ENCODE results near the gene GRB10. TPM values are rescaled to one million over a fixed set of nuclear protein-coding genes. Genes with fewer than 3 reads are reported as not detected.

Gene GRB10
- total and polyA plus RNA-seq, 9 donors, result 10.0 to 93.3 (median 27.8) TPM

- no peak overlapping the region for H3K4me3 ChIP-seq
- no peak overlapping the region for H3K27ac ChIP-seq
- H3K36me3 ChIP-seq, result no peaks in the 10 kb centered on the region
- no peaks in the 10 kb centered on the region for H3K9me3 ChIP-seq
- intact Hi-C loops (cut with DNase I), result no loop called here
- no peaks in the 10 kb centered on the region for H3K27me3 ChIP-seq
- no peak for DNase-seq
- TF ChIP-seq POLR2A (IDR thresholded peaks at IDR 0.05), result no peak
- TF ChIP-seq EP300 (IDR thresholded peaks at IDR 0.05), result no peak
- peaks cover 10% of the 10 kb centered on the region for H3K4me1 ChIP-seq (ENCODE audit: insufficient read depth)
- 50 to 56% (median 55%) methylated on average over 5 of the region's 5 CpGs for WGBS, 3 donors
Measured at GRCh38 chr7:50713123-50713965, 69.4 kb downstream of the GRB10 start.

GRCh38 chr7:50712252-50713122, 70.2 kb downstream of the GRB10 start:
- no peak overlapping the region for H3K27ac ChIP-seq
- H3K4me3 ChIP-seq, result no peak overlapping the region
- no peaks in the 10 kb centered on the region for H3K36me3 ChIP-seq
- WGBS, 3 donors, result 8 to 22% (median 19%) methylated on average over 3 of the region's 3 CpGs
- peaks cover 10% of the 10 kb centered on the region for H3K4me1 ChIP-seq (ENCODE audit: insufficient read depth)
- no peak for TF ChIP-seq POLR2A (IDR thresholded peaks at IDR 0.05)
- no peak for TF ChIP-seq CTCF (IDR thresholded peaks at IDR 0.05)
- TF ChIP-seq EP300 (IDR thresholded peaks at IDR 0.05), result no peak
- H3K9me3 ChIP-seq, result no peaks in the 10 kb centered on the region
- DNase-seq, result no peak
- intact Hi-C loops (cut with DNase I), result no loop called here
- H3K27me3 ChIP-seq, result no peaks in the 10 kb centered on the region

- intact Hi-C loops (cut with DNase I), result no loop called here
- 70 to 80% (median 78%) methylated on average over 14 of the region's 14 CpGs for WGBS, 3 donors
- Histone ChIP-seq H3K27ac (no peak overlapping the region), H3K9me3 (no peaks in the 10 kb centered on the region), H3K36me3 (no peaks in the 10 kb centered on the region), H3K4me1 (ENCODE audit: insufficient read depth) (peaks cover 10% of the 10 kb centered on the region), H3K4me3 (no peak overlapping the region), H3K27me3 (no peaks in the 10 kb centered on the region)
- TF ChIP-seq CTCF (IDR thresholded peaks at IDR 0.05), result no peak
- no peak for TF ChIP-seq POLR2A (IDR thresholded peaks at IDR 0.05)
- TF ChIP-seq EP300 (IDR thresholded peaks at IDR 0.05), result no peak
- DNase-seq, result no peak
Measured at GRCh38 chr7:50711271-50712175, 71.2 kb downstream of the GRB10 start.

GRCh38 chr7:50710441-50711154, 72.1 kb downstream of the GRB10 start:
- no peaks in the 10 kb centered on the region for H3K9me3 ChIP-seq
- 92 to 95% (median 95%) methylated on average over 15 of the region's 15 CpGs for WGBS, 3 donors
- TF ChIP-seq CTCF (IDR thresholded peaks at IDR 0.05) (no peak), POLR2A (IDR thresholded peaks at IDR 0.05) (no peak), EP300 (IDR thresholded peaks at IDR 0.05) (no peak)
- no peaks in the 10 kb centered on the region for H3K27me3 ChIP-seq
- no peak overlapping the region for H3K4me3 ChIP-seq
- intact Hi-C loops (cut with DNase I), result no loop called here
- peaks cover 10% of the 10 kb centered on the region for H3K4me1 ChIP-seq (ENCODE audit: insufficient read depth)
- no peak overlapping the region for H3K27ac ChIP-seq
- no peak for DNase-seq
- H3K36me3 ChIP-seq, result no peaks in the 10 kb centered on the region

All from ovary (tissue), 9 donors.